DOHH2 (cell line): Measurements from ENCODE around the gene PSD4.

ENCODE experiments used
- H3F3A ChIP-seq: fragments of 200-600 bp; sonication (generic), shearing (Covaris generic); 2 replicates; pipeline ENCODE4 v1.6.0; 2016; ENCODE audit warnings: antibody characterized with exemption, mild to moderate bottlenecking; ENCODE audit not compliant: control insufficient read depth, insufficient read depth
- H3K27ac ChIP-seq: fragments of 200-600 bp; sonication (generic); 2 replicates; pipeline ENCODE4 v1.5.1; 2014; ENCODE audit warnings: low read depth, mild to moderate bottlenecking, low read length, moderate library complexity
- H3K27me3 ChIP-seq: fragments of 200-600 bp; sonication (generic); 2 replicates; pipeline ENCODE4 v1.6.1; 2014; ENCODE audit warnings: mild to moderate bottlenecking, low read length, mixed read lengths; ENCODE audit not compliant: control insufficient read depth
- H3K36me3 ChIP-seq: fragments of 200-600 bp; sonication (generic); 2 replicates; pipeline ENCODE4 v1.6.1; 2014; ENCODE audit warnings: mild to moderate bottlenecking, low read length, moderate library complexity, mixed read lengths; ENCODE audit not compliant: control insufficient read depth
- H3K4me1 ChIP-seq: fragments of 200-600 bp; sonication (generic); 2 replicates; pipeline ENCODE4 v1.6.1; 2014; ENCODE audit warnings: mild to moderate bottlenecking, low read length, mixed read lengths; ENCODE audit not compliant: control insufficient read depth
- H3K4me2 ChIP-seq: fragments of 200-600 bp; sonication (generic); 2 replicates; pipeline ENCODE4 v1.6.0; 2014; ENCODE audit warnings: mild to moderate bottlenecking, low read length, moderate library complexity
- H3K4me3 ChIP-seq: fragments of 200-600 bp; sonication (generic); 2 replicates; pipeline ENCODE4 v1.5.1; 2014; ENCODE audit warnings: mild to moderate bottlenecking, low read length, mixed read lengths
- H3K79me2 ChIP-seq: fragments of 200-600 bp; sonication (generic); 2 replicates; pipeline ENCODE4 v1.6.1; 2014; ENCODE audit warnings: mild to moderate bottlenecking, low read length, mixed read lengths; ENCODE audit not compliant: control insufficient read depth
- H3K9me2 ChIP-seq: fragments of 200-600 bp; sonication (generic); replicated peaks from 2 replicates; pipeline ENCODE4 v1.6.1; 2014; ENCODE audit warnings: mild to moderate bottlenecking, low read length, mixed read lengths; ENCODE audit not compliant: control insufficient read depth
- H3K9me3 ChIP-seq: fragments of 200-600 bp; sonication (generic); 2 replicates; pipeline ENCODE4 v1.6.1; 2014; ENCODE audit warnings: antibody characterized with exemption, low read length, mixed read lengths; ENCODE audit not compliant: control insufficient read depth, insufficient read depth
- H4K20me1 ChIP-seq: fragments of 200-600 bp; sonication (generic); 2 replicates; pipeline ENCODE4 v1.6.0; 2014; ENCODE audit warnings: low read depth, mild to moderate bottlenecking, antibody characterized with exemption, low read length, moderate library complexity; ENCODE audit not compliant: control insufficient read depth, insufficient read depth
- CTCF ChIP-seq: fragments of 200-600 bp; sonication (generic); IDR thresholded peaks from one replicate; pipeline ENCODE4 v1.5.1; 2014; ENCODE audit warnings: antibody characterized with exemption, mild to moderate bottlenecking, low read depth, low read length; ENCODE audit not compliant: poor library complexity, severe bottlenecking
- EZH2phosphoT487 ChIP-seq: fragments of 200-600 bp; sonication (generic); IDR thresholded peaks from 2 replicates; pipeline ENCODE4 v1.6.1; 2017; ENCODE audit warnings: borderline replicate concordance, mild to moderate bottlenecking, antibody characterized with exemption, low read length, moderate library complexity, mixed read lengths

The PSD4 gene

GRCh38 chr2:113156278-113157117 lies 17.3 kb upstream of the PSD4 start:
- Histone ChIP-seq H3K9me3 (no peaks in the 10 kb centered on the region), H3K27ac (no peak overlapping the region), H3K4me3 (peak overlapping the region; percentile 62)

GRCh38 chr2:113157118-113157896 lies 16.5 kb upstream of the PSD4 start:
- Histone ChIP-seq H3K79me2 (no peaks in the 10 kb centered on the region), H3K9me2 (no peaks in the 10 kb centered on the region), H3K4me2 (peak overlapping the region; percentile 70), H4K20me1 (no peaks in the 10 kb centered on the region), H3K27me3 (peaks cover 24% of the 10 kb centered on the region), H3K9me3 (no peaks in the 10 kb centered on the region), H3K27ac (no peak overlapping the region), H3K4me3 (peak overlapping the region; percentile 69), H3F3A (peaks cover 9% of the 10 kb centered on the region), H3K36me3 (no peaks in the 10 kb centered on the region), H3K4me1 (peaks cover 21% of the 10 kb centered on the region)
- TF ChIP-seq CTCF = no peak
- no peak for TF ChIP-seq EZH2phosphoT487

More at GRCh38 chr2:113156278-113157117, 17.3 kb upstream of the PSD4 start:
- TF ChIP-seq EZH2phosphoT487 (no peak), CTCF (no peak)
- no peaks in the 10 kb centered on the region for H4K20me1 ChIP-seq
- H3K79me2 ChIP-seq = no peaks in the 10 kb centered on the region
- no peaks in the 10 kb centered on the region for H3K9me2 ChIP-seq
- peaks cover 9% of the 10 kb centered on the region for H3F3A ChIP-seq
- H3K4me1 ChIP-seq = peaks cover 21% of the 10 kb centered on the region
- H3K27me3 ChIP-seq = peaks cover 24% of the 10 kb centered on the region
- no peaks in the 10 kb centered on the region for H3K36me3 ChIP-seq
- H3K4me2 ChIP-seq = peak overlapping the region; percentile 70

- Histone ChIP-seq H3K27me3 (peaks cover 24% of the 10 kb centered on the region), H3K9me2 (no peaks in the 10 kb centered on the region), H3K4me1 (peaks cover 21% of the 10 kb centered on the region), H3K36me3 (no peaks in the 10 kb centered on the region), H3K27ac (no peak overlapping the region), H3F3A (peaks cover 9% of the 10 kb centered on the region), H3K79me2 (no peaks in the 10 kb centered on the region), H3K4me3 (peak overlapping the region; percentile 69), H4K20me1 (no peaks in the 10 kb centered on the region), H3K9me3 (no peaks in the 10 kb centered on the region), H3K4me2 (peak overlapping the region; percentile 69)
- TF ChIP-seq CTCF = no peak
- no peak for TF ChIP-seq EZH2phosphoT487
Observed at GRCh38 chr2:113157897-113158753, 15.6 kb upstream of the PSD4 start.
